H1 (cell line): ENCODE data around the gene ACTG1. TPM values are rescaled to one million over a fixed set of nuclear protein-coding genes. Genes with fewer than 3 reads are reported as not detected.

Source experiments
- CTCF ChIA-PET: fragments of 300-600 bp; sonication (Branson Sonifier 250); formaldehyde crosslinking; loops from one replicate; lab custom pipeline; 2021; ENCODE audit not compliant: partially characterized antibody; lab: Charles Lee
- POLR2A ChIA-PET: fragments of 300-600 bp; sonication (Branson Sonifier 250); formaldehyde crosslinking; loops from one replicate; lab custom pipeline; 2021; ENCODE audit warnings: inconsistent platforms; ENCODE audit not compliant: partially characterized antibody; lab: Charles Lee
- DNase-seq, 2 experiments: peaks; one replicate each; pipeline versions ENCODE4 v3.0.0 to v3.0.0-alpha.2; 2010 to 2022; ENCODE audit warnings: low spot score in 2 of 2, low read depth in 1 of 2, mixed read lengths in 1 of 2
- FAIRE-seq: peaks from 2 replicates; lab custom pipeline; 2011; peaks lifted over from hg19 to GRCh38; lab: Jason Lieb, UNC
- H2AFZ ChIP-seq: 2 replicates; pipeline ENCODE4 v1.8.1; 2012; ENCODE audit warnings: low read length, inconsistent platforms
- H2AK5ac ChIP-seq: 2 replicates; pipeline ENCODE4 v1.6.1; 2013; ENCODE audit warnings: low read depth, low read length
- H2BK120ac ChIP-seq: replicated peaks from 2 replicates; pipeline ENCODE3; 2013; ENCODE audit warnings: low read depth, low read length, inconsistent platforms
- H2BK12ac ChIP-seq: 2 replicates; pipeline ENCODE4 v1.6.1; 2013; ENCODE audit warnings: low read depth, low read length
- H2BK15ac ChIP-seq: 2 replicates; pipeline ENCODE4 v1.6.1; 2013; ENCODE audit warnings: low read length
- H2BK20ac ChIP-seq: 2 replicates; pipeline ENCODE4 v1.6.1; 2013; ENCODE audit warnings: low read length
- H2BK5ac ChIP-seq: 2 replicates; pipeline ENCODE4 v1.6.1; 2013; ENCODE audit warnings: low read depth, low read length
- H3K14ac ChIP-seq: 2 replicates; pipeline ENCODE4 v1.6.1; 2013; ENCODE audit warnings: inconsistent platforms; ENCODE audit not compliant: insufficient read length
- H3K18ac ChIP-seq: 2 replicates; pipeline ENCODE4 v1.6.1; 2013; ENCODE audit warnings: low read length; ENCODE audit errors: extremely low read depth
- H3K23ac ChIP-seq: 2 replicates; pipeline ENCODE4 v1.6.1; 2013; ENCODE audit warnings: inconsistent platforms; ENCODE audit not compliant: insufficient read length
- H3K23me2 ChIP-seq: 2 replicates; pipeline ENCODE4 v1.6.1; 2013; ENCODE audit warnings: low read depth, low read length
- H3K27ac ChIP-seq: 2 replicates; pipeline ENCODE4 v1.6.1; 2011; ENCODE audit warnings: low read depth, low read length, inconsistent platforms
- H3K27me3 ChIP-seq, 4 experiments: replicated peaks in 1 of 4; 1 replicate in 1 of 4; 2 replicates in 3 of 4; pipeline versions ENCODE4 v1.6.1 to v1.8.1; 2011 to 2013; ENCODE audit warnings: low read length in 3 of 4, mild to moderate bottlenecking in 3 of 4, inconsistent platforms in 2 of 4, mixed read lengths in 2 of 4, moderate library complexity in 1 of 4; ENCODE audit not compliant: control insufficient read depth in 3 of 4, insufficient read depth in 3 of 4; ENCODE audit errors: extremely low read depth in 1 of 4
- H3K36me3 ChIP-seq, 4 experiments: 2 replicates each; pipeline versions ENCODE4 v1.6.1 to v1.8.1; 2011 to 2013; ENCODE audit warnings: mild to moderate bottlenecking in 4 of 4, low read length in 3 of 4, moderate library complexity in 2 of 4, control low read depth in 1 of 4, inconsistent platforms in 1 of 4; ENCODE audit not compliant: insufficient read depth in 4 of 4, control insufficient read depth in 2 of 4
- H3K4ac ChIP-seq: replicated peaks from 2 replicates; pipeline ENCODE3; 2013; ENCODE audit warnings: low read length, low read depth, mixed read lengths, inconsistent platforms; ENCODE audit not compliant: insufficient read length
- H3K4me1 ChIP-seq, 4 experiments: replicated peaks in 1 of 4; 1 replicate in 1 of 4; 2 replicates in 3 of 4; pipeline versions ENCODE4 v1.6.1 to v1.8.1; 2011 to 2013; ENCODE audit warnings: low read length in 3 of 4, inconsistent platforms in 2 of 4, mixed read lengths in 1 of 4; ENCODE audit not compliant: insufficient read depth in 4 of 4, control insufficient read depth in 3 of 4
- H3K4me2 ChIP-seq, 2 experiments: 2 replicates each; pipeline versions ENCODE4 v1.6.1 to v1.8.1; 2011 to 2013; ENCODE audit warnings: low read depth in 2 of 2, low read length in 2 of 2, control low read depth in 1 of 2, inconsistent platforms in 1 of 2, mild to moderate bottlenecking in 1 of 2; ENCODE audit not compliant: insufficient read depth in 1 of 2
- H3K4me3 ChIP-seq, 4 experiments: fragments of 200-600, 300-600 bp in 1 of 4; sonication (generic), shearing (Covaris generic), sonication (Bioruptor Twin) in 1 of 4; 2 replicates each; pipeline versions ENCODE4 v1.5.1 to v1.8.1; 2011 to 2016; ENCODE audit warnings: low read length in 4 of 4, low read depth in 3 of 4, control low read depth in 2 of 4, inconsistent platforms in 2 of 4, mild to moderate bottlenecking in 2 of 4, mixed read lengths in 1 of 4, moderate library complexity in 1 of 4; ENCODE audit not compliant: insufficient read depth in 2 of 4; ENCODE audit errors: extremely low read depth in 1 of 4
- H3K56ac ChIP-seq: replicated peaks from 2 replicates; pipeline ENCODE3; 2013; ENCODE audit warnings: low read depth, mild to moderate bottlenecking, mixed read lengths, low read length, inconsistent platforms; ENCODE audit not compliant: insufficient read length
- H3K79me1 ChIP-seq: 2 replicates; pipeline ENCODE4 v1.6.1; 2013; ENCODE audit warnings: low read depth, low read length, control low read depth
- H3K79me2 ChIP-seq, 2 experiments: 2 replicates each; pipeline versions ENCODE4 v1.6.1 to v1.8.1; 2012 to 2013; ENCODE audit warnings: low read length in 2 of 2, mild to moderate bottlenecking in 2 of 2, inconsistent platforms in 1 of 2; ENCODE audit not compliant: insufficient read depth in 2 of 2, control insufficient read depth in 1 of 2
- H3K9ac ChIP-seq, 4 experiments: replicated peaks in 1 of 4; 1 replicate in 1 of 4; 2 replicates in 3 of 4; pipeline versions ENCODE4 v1.6.1 to v1.8.1; 2011 to 2013; ENCODE audit warnings: low read depth in 3 of 4, low read length in 3 of 4, control low read depth in 2 of 4, mild to moderate bottlenecking in 2 of 4, moderate library complexity in 2 of 4, inconsistent platforms in 1 of 4; ENCODE audit errors: extremely low read depth in 1 of 4
- H3K9me3 ChIP-seq, 2 experiments: 2 replicates each; pipeline versions ENCODE4 v1.6.1 to v1.8.1; 2012 to 2013; ENCODE audit warnings: mild to moderate bottlenecking in 2 of 2, moderate library complexity in 2 of 2, control low read depth in 1 of 2, inconsistent platforms in 1 of 2, low read depth in 1 of 2, low read length in 1 of 2, mixed read lengths in 1 of 2; ENCODE audit not compliant: insufficient read depth in 2 of 2
- H4K20me1 ChIP-seq, 2 experiments: replicated peaks in 1 of 2; 2 replicates each; pipeline versions ENCODE3 to v1.8.1; 2011 to 2013; ENCODE audit warnings: inconsistent platforms in 2 of 2, low read length in 2 of 2, mild to moderate bottlenecking in 1 of 2; ENCODE audit not compliant: insufficient read depth in 2 of 2, control insufficient read depth in 1 of 2
- H4K5ac ChIP-seq: 2 replicates; pipeline ENCODE4 v1.6.1; 2013; ENCODE audit warnings: low read length, low read depth, mixed read lengths, inconsistent platforms; ENCODE audit not compliant: insufficient read length
- H4K8ac ChIP-seq: 2 replicates; pipeline ENCODE4 v1.8.0; 2013; ENCODE audit warnings: mild to moderate bottlenecking, moderate library complexity, low read length, inconsistent platforms; ENCODE audit not compliant: insufficient read depth; ENCODE audit errors: extremely low read depth
- H4K91ac ChIP-seq: replicated peaks from 2 replicates; pipeline ENCODE3; 2013; ENCODE audit warnings: low read length, mixed read lengths, inconsistent platforms; ENCODE audit not compliant: insufficient read length
- EP300 ChIP-seq, 2 experiments: IDR thresholded peaks; 1 replicate in 1 of 2; 2 replicates in 1 of 2; pipeline ENCODE4 v1.6.1; 2011 to 2012; ENCODE audit warnings: low read depth in 2 of 2, low read length in 2 of 2, mild to moderate bottlenecking in 2 of 2, borderline replicate concordance in 1 of 2, inconsistent platforms in 1 of 2, moderate library complexity in 1 of 2
- MAX ChIP-seq: IDR thresholded peaks from 2 replicates; pipeline ENCODE4 v1.6.1; 2012; ENCODE audit warnings: inconsistent platforms
- NANOG ChIP-seq: IDR thresholded peaks from 2 replicates; pipeline ENCODE4 v1.6.1; 2011; ENCODE audit warnings: low read length, low read depth, mild to moderate bottlenecking, inconsistent platforms; ENCODE audit not compliant: insufficient read depth, poor library complexity, severe bottlenecking
- PHF8 ChIP-seq: fragments of 200-600 bp; sonication (generic); conservative IDR thresholded peaks from 2 replicates; pipeline ENCODE4 v1.7.1; 2012; ENCODE audit warnings: low read depth, mild to moderate bottlenecking, inconsistent platforms, low read length, moderate library complexity
- SP1 ChIP-seq: IDR thresholded peaks from 2 replicates; pipeline ENCODE4 v1.6.1; 2011; ENCODE audit warnings: low read depth, low read length
- SP4 ChIP-seq: IDR thresholded peaks from 2 replicates; pipeline ENCODE4 v1.6.1; 2012; ENCODE audit warnings: low read length, inconsistent platforms
- SUZ12 ChIP-seq: fragments of 200-600 bp; sonication (generic); IDR thresholded peaks from 2 replicates; pipeline ENCODE4 v1.6.1; 2012; ENCODE audit warnings: mild to moderate bottlenecking, inconsistent platforms, low read length, moderate library complexity, mixed read lengths
- TAF7 ChIP-seq: optimal IDR thresholded peaks from 2 replicates; pipeline ENCODE3; 2011; ENCODE audit warnings: low read depth, mild to moderate bottlenecking, inconsistent platforms, low read length, moderate library complexity, borderline replicate concordance
- WGBS, 2 experiments: shearing (Covaris generic) in 1 of 2; methylation state at CpG; one replicate each; pipeline versions ENCODE4 v1.1.6 to v1.1.7; 2013 to 2015; ENCODE audit warnings: low lambda C conversion rate in 2 of 2, mixed read lengths in 2 of 2, inconsistent platforms in 1 of 2, low coverage in 1 of 2, missing lambda C conversion rate in 1 of 2; ENCODE audit not compliant: insufficient replicate concordance in 2 of 2, insufficient coverage in 1 of 2, insufficient read length in 1 of 2; ENCODE audit errors: extremely low coverage in 1 of 2, missing lambda C conversion rate in 1 of 2; 5-methylcytosine and 5-hydroxymethylcytosine counted together
- polyA plus RNA-seq, 7 experiments: library from polyadenylated mRNA; depleted of rRNA in 3 of 7; stranded (reverse) in 5 of 7; unstranded in 2 of 7; fragments of >200 nt in 5 of 7; fragments of 200-250 nt in 2 of 7; gene quantifications; 1 replicate in 5 of 7; 2 replicates in 1 of 7; 4 replicates in 1 of 7; pipeline versions ENCODE4 v1.2.1 to v1.2.3, GENCODE V29; 2011 to 2013; ENCODE audit warnings: missing spikeins in 2 of 7, mixed read lengths in 2 of 7
- total RNA-seq: library from RNA; stranded (reverse); fragmentation: NEBNext Ultra II Directional; extraction: Animal tissue kit (Norgen Biotek cat#: 25700); gene quantifications from 2 replicates; pipeline ENCODE4 v1.2.1, GENCODE V29; 2021

ACTG1 gene
- total and polyA plus RNA-seq, 2 of the 8 experiments (the other 6 are each of a cell fraction or from before 2014, with no cell fraction given), result 3,535 to 5,010 TPM

- Histone ChIP-seq H3K18ac (peak overlapping the region; percentile 90), H4K5ac (peak overlapping the region; percentile 86), H2AFZ (no peak overlapping the region), H2BK20ac (no peak overlapping the region), H3K9me3 (no peaks in the 10 kb centered on the region), H3K4me3 (peak overlapping the region; percentile 56 to 75 (median 68)), H3K4me2 (peak overlapping the region; percentile 75 to 85), H3K9ac (peak overlapping the region; percentile 45 to 70 (median 56); a peak in 6 of 7 replicates), H4K91ac (peak overlapping the region; percentile 85), H2AK5ac (no peak overlapping the region), H3K23me2 (peaks cover 39% of the 10 kb centered on the region), H3K79me1 (peaks cover 14% of the 10 kb centered on the region), H3K79me2 (peaks cover 24 to 39% of the 10 kb centered on the region in 2 experiments), H3K27me3 (peaks cover 0 to 25% (median 15%) of the 10 kb centered on the region in 4 experiments; a peak in 5 of 7 replicates), H3K4ac (peak overlapping the region; percentile 94), H2BK15ac (no peak overlapping the region), H4K20me1 (peaks cover 22 to 28% of the 10 kb centered on the region in 2 experiments), H3K27ac (peak overlapping the region; percentile 14; the same call in 1 of the 2 replicates), H3K56ac (peak overlapping the region; percentile 92), H3K23ac (no peak overlapping the region), H3K4me1 (peaks cover 0 to 40% (median 23%) of the 10 kb centered on the region in 4 experiments; a peak in 6 of 7 replicates), H2BK5ac (peak overlapping the region; percentile 60; the same call in 1 of the 2 replicates), H3K14ac (no peak overlapping the region), H4K8ac (peak overlapping the region; percentile 74), H2BK120ac (no peak overlapping the region), H3K36me3 (peaks cover 18 to 22% (median 20%) of the 10 kb centered on the region in 4 experiments; a peak in 7 of 8 replicates), H2BK12ac (peak overlapping the region; percentile 39; the same call in 1 of the 2 replicates)
- FAIRE-seq (no peak), DNase-seq (peak in 1 of 2 experiments; percentile 88)
- ChIA-PET CTCF (interaction anchor here (1.2 to 5.2 kb wide), 3 partner anchors 13 to 30 kb away, joined by 3 to 33 read pairs (median 12); partner anchors contain the start of gene FSCN2), POLR2A (interaction anchor here (0.7 to 35.8 kb wide), 23 partner anchors 1 to 395 kb away, joined by 3 to 1004 read pairs (median 5); partner anchors contain the start of genes ACTG1, FAAP100 and FSCN2)
- WGBS, 2 experiments, result 5% methylated on average over 10 of the region's 82 CpGs; no CpG with 5 or more reads in 1 of the 2 experiments
- TF ChIP-seq SUZ12, result no peak
- no peak for TF ChIP-seq NANOG
- no peak for TF ChIP-seq EP300 (IDR thresholded peaks at IDR 0.05; ENCODE audit: borderline replicate concordance in 1 of 2, low read depth in 2 of 2, low read length in 2 of 2)
- peak; percentile 43; the same call in 1 of the 2 replicates for TF ChIP-seq MAX
- TF ChIP-seq SP1, result no peak
- TF ChIP-seq TAF7, result peak; percentile 49
- peak; percentile 37; the same call in 1 of the 2 replicates for TF ChIP-seq PHF8
- no peak for TF ChIP-seq SP4
These were observed 2.3 kb upstream of the ACTG1 start for GRCh38 chr17:81514739-81515529.
